Measurements from ENCODE around the gene GNAL.

- TF ChIP-seq CTCF (IDR thresholded peaks at IDR 0.05; ENCODE audit: low read depth, low read length, poor library complexity, severe bottlenecking) (peak; percentile 66), EZH2phosphoT487 (IDR thresholded peaks at IDR 0.05; ENCODE audit: borderline replicate concordance, low read length) (no peak)
Observed at GRCh38 chr18:11728249-11728648, 39.2 kb downstream of the GNAL start.

All from DOHH2 (cell line).